KG1 (cell line): Measurements from ENCODE around the gene TNFAIP8L1.

Experiments used
- DNase-seq: peaks from one replicate; lab custom pipeline; 2025; lab: John Stamatoyannopoulos, UW

TNFAIP8L1 gene

DNA sequence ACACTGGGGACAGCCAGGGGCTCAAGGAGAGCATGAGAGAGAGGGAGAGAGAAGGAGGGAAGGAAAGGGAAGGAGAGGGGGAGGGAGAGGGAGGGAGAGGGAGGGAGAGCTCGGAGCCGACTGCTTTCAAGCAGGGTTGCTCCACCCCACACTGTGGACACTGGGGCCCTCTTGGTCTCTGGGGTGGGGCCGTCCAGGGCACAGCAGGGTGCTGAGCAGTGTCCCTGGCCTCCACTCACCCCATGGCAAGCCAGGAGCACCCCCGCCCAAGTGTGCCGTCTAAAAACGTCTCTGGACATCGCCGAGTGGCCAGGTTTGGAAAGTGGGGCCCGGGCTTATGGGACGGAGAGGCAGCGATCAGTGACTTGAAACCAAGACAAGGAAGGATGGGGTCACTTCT is 63.4 kb downstream of the TNFAIP8L1 start:
- DNase-seq: no peak

- DNase-seq: no peak
Observed at GRCh38 chr19:4703671-4704316, 64.5 kb downstream of the TNFAIP8L1 start.

- DNase-seq: no peak
Observed at GRCh38 chr19:4704317-4704673, 65.0 kb downstream of the TNFAIP8L1 start.
